HCT116 (cell line): Measurements from ENCODE around the gene BIRC6.

ENCODE experiments used
- CEBPB ChIP-seq: IDR thresholded peaks from 2 replicates; pipeline ENCODE4 v1.6.1; 2012; ENCODE audit warnings: low read depth
- CTCF ChIP-seq, 3 experiments: fragments of 200-600 bp in 1 of 3; sonication (generic) in 1 of 3; IDR thresholded peaks in 2 of 3; conservative IDR thresholded peaks in 1 of 3; 2 replicates each; pipeline ENCODE4 v1.5.1; 2012 to 2017; ENCODE audit warnings: low read depth in 2 of 3, low read length in 2 of 3, antibody characterized with exemption in 1 of 3, borderline replicate concordance in 1 of 3, control low read depth in 1 of 3, mild to moderate bottlenecking in 1 of 3, mixed read lengths in 1 of 3, mixed run types in 1 of 3, moderate library complexity in 1 of 3; ENCODE audit not compliant: insufficient read depth in 1 of 3
- EGR1 ChIP-seq: IDR thresholded peaks from 2 replicates; pipeline ENCODE4 v1.6.1; 2012; ENCODE audit warnings: low read depth
- ELF1 ChIP-seq: IDR thresholded peaks from 2 replicates; pipeline ENCODE4 v1.6.1; 2012; ENCODE audit warnings: low read depth, borderline replicate concordance
- JUND ChIP-seq: IDR thresholded peaks from 2 replicates; pipeline ENCODE4 v1.6.1; 2012
- POLR2A ChIP-seq: IDR thresholded peaks from 2 replicates; pipeline ENCODE4 v1.7.0; 2011; ENCODE audit warnings: borderline replicate concordance; ENCODE audit not compliant: insufficient read depth, insufficient read length; ENCODE audit errors: extremely low read depth
- RAD21 ChIP-seq: IDR thresholded peaks from 2 replicates; pipeline ENCODE4 v1.6.1; 2012; ENCODE audit warnings: low read depth, mild to moderate bottlenecking
- YY1 ChIP-seq: IDR thresholded peaks from 2 replicates; pipeline ENCODE4 v1.6.1; 2011; ENCODE audit warnings: low read length, low read depth, moderate library complexity, mild to moderate bottlenecking; ENCODE audit not compliant: insufficient replicate concordance; ENCODE audit errors: extremely low read depth
- TF ChIP-seq, protein P1 (sequence below): IDR thresholded peaks from 2 replicates; pipeline ENCODE4 v1.6.1; 2012

GRCh38 chr2:32627814-32628579 lies 271.2 kb downstream of the BIRC6 start, which contains the start of gene TTC27:
- TF ChIP-seq JUND (no peak), YY1 (peak; percentile 99), ELF1 (peak; percentile 48; the same call in 1 of the 2 replicates), CEBPB (no peak), POLR2A (peak; percentile 65), CTCF (IDR thresholded peaks at IDR 0.05 in 2 of 3, conservative IDR thresholded peaks at IDR 0.05 in 1 of 3; ENCODE audit: borderline replicate concordance in 1 of 3, insufficient read depth in 1 of 3, low read depth in 2 of 3, low read length in 2 of 3) (no peak), RAD21 (no peak), EGR1 (no peak)
- TF ChIP-seq, protein P1, sequence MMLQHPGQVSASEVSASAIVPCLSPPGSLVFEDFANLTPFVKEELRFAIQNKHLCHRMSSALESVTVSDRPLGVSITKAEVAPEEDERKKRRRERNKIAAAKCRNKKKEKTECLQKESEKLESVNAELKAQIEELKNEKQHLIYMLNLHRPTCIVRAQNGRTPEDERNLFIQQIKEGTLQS = no peak
